ENCODE data around the gene HCN2.
"Not testable (repeated sequence)": the region's sequence is repeated elsewhere in the genome, so short reads cannot be mapped to it uniquely, and the experiment has no call there.

The HCN2 gene

GRCh38 chr19:588093-588740 is 1.5 kb upstream of the HCN2 start:
- peak; percentile 71 to 98 (median 95) for DNase-seq

GRCh38 chr19:588741-589692 is 664 bp upstream of the HCN2 start:
- peak; percentile 33 to 91 (median 88) for DNase-seq

- peak; percentile 31 to 69 (median 61) for DNase-seq
Measured at GRCh38 chr19:590396-590745, 690 bp downstream of the HCN2 start.

- DNase-seq = no peak
Measured at GRCh38 chr19:590750-591098, 1.0 kb downstream of the HCN2 start.

- no peak for DNase-seq
Measured at GRCh38 chr19:591099-591958, 1.6 kb downstream of the HCN2 start.

GRCh38 chr19:592101-592500 is 2.4 kb downstream of the HCN2 start:
- DNase-seq = no peak

- no peak for DNase-seq
Measured at GRCh38 chr19:593055-593454, 3.4 kb downstream of the HCN2 start.

GRCh38 chr19:593505-593904 is 3.8 kb downstream of the HCN2 start:
- no peak for DNase-seq

- no peak for DNase-seq
Measured at GRCh38 chr19:594265-594870, 4.7 kb downstream of the HCN2 start.

- no peak for DNase-seq
Measured at GRCh38 chr19:595326-596262, 5.9 kb downstream of the HCN2 start.

- no peak for DNase-seq
Measured at GRCh38 chr19:596263-596655, 6.6 kb downstream of the HCN2 start.

GRCh38 chr19:597406-598315 is 8.0 kb downstream of the HCN2 start:
- no peak for DNase-seq

GRCh38 chr19:601310-601709 is 11.6 kb downstream of the HCN2 start:
- DNase-seq = no peak

- DNase-seq = no peak
Measured at GRCh38 chr19:601790-602189, 12.1 kb downstream of the HCN2 start.

GRCh38 chr19:602391-603301 is 13.0 kb downstream of the HCN2 start:
- DNase-seq = no peak

GRCh38 chr19:603302-603639 is 13.6 kb downstream of the HCN2 start:
- DNase-seq = not testable (repeated sequence)

- not testable (repeated sequence) for DNase-seq
Measured at GRCh38 chr19:603779-604178, 14.1 kb downstream of the HCN2 start.

- DNase-seq = no peak
Measured at GRCh38 chr19:604355-604754, 14.7 kb downstream of the HCN2 start.

Measured in NCI-H1417 (cell line).